GM12872 (cell line): ENCODE results near the gene CYP17A1.

ENCODE experiments used
- CTCF ChIP-seq: IDR thresholded peaks from 3 replicates; pipeline ENCODE4 v1.5.1; 2011; ENCODE audit warnings: low read depth, mild to moderate bottlenecking, low read length, moderate library complexity; ENCODE audit not compliant: insufficient read depth

The CYP17A1 gene

GRCh38 chr10:102868911-102869257, 31.7 kb upstream of the CYP17A1 start:
- TF ChIP-seq CTCF = no peak

GRCh38 chr10:102865620-102866019, 28.4 kb upstream of the CYP17A1 start:
- no peak for TF ChIP-seq CTCF

DNA sequence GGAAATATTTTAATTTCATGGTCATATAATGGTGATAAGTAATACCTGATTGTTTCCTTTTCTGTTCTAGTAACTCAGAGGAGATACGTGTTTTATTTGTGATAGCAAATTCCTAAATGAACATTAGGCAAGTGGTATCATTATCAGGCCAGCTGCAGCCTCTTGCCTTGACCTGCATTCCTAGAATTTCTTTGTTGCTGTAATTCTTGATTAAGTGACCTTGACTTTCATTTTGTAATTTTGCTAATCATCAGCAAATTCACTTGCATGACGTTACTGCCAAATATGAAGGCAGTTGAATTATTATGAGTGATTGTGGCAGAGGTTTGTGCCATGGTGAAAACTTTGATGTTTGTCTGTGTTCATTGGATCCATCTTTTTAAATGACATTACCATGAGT, 26.4 kb upstream of the CYP17A1 start:
- no peak for TF ChIP-seq CTCF

DNA sequence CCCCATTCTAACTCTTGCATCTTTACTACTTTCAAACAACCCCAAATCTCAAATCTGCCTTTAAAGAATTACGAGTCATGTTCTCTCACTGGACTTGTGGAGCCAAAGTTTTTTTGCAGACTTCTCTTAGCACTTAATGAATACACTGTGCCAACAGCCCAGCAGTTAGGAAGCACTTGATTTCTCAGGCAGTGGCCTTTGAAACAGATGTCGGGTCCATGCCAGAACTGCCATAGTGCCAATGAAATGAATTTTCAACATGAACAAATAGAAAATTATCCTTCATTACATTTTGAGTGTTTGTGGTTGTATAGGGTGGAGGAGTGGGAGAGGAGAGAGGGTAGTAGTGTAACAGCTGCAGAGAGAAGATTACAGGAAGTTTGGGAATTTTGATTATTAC, 22.7 kb upstream of the CYP17A1 start:
- TF ChIP-seq CTCF = no peak

- no peak for TF ChIP-seq CTCF
Observed at GRCh38 chr10:102856758-102857424, 19.7 kb upstream of the CYP17A1 start.

DNA sequence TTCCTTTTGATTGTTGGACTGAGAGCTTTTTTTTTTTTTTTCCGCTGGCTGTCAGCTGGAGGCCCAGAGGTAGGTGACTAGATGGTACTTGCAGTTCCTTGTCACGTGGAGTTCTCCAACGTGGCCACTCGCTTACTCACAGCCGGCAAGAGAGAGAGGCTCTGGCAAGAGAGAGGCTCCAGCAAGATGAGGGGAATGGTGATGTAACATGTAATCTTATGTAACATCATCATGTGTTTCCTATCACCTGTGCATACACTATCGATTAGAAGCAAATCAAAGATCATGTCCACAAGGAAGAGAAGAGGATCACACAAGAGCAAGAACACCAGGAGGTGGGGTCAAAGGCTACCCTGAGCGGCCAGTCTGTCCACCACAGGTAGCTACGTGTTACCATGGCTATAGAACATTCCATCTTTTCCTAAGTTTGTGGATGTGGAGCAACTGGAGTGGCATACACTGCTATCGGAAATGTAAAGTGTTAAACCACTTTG, 12.9 kb upstream of the CYP17A1 start:
- TF ChIP-seq CTCF = no peak

- no peak for TF ChIP-seq CTCF
Observed at GRCh38 chr10:102845352-102845902, 8.2 kb upstream of the CYP17A1 start.
